ENCODE measurements around the gene FOSL1.
A peak's percentile ranks its signal among the peaks of the same experiment; 100 is the strongest.

FOSL1 gene

DNA sequence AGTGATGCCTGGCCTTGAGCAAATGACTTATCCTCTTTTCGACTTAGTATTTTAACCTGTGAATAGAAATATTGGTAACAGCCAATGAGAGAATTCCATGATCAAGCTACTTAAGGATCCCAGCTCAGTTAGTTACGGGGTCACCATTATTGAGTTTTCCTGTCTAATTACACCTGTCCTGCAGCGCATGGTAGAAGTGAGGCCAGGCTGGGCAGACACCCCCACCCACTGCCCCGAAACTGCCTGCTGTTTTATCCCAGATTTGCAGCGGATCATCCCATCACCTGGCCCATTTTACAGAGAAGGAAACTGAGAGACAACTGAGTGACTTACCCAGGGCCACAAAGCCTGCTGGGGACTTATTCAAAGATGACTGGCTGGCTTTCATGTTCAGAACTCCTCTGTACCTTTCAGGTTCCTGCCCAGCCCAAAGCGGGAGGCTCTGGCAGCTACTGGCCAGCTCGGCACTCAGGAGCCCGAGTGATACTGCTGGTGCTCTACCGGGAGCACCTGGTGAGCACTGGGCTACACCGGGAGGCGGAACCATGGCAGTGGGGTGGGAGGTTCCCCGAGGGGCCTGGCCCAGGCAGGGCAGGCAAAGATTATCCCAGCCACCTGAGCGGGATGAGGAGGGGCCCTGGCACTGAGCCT, 38.5 kb downstream of the FOSL1 start:
- no peak for DNase-seq

DNA sequence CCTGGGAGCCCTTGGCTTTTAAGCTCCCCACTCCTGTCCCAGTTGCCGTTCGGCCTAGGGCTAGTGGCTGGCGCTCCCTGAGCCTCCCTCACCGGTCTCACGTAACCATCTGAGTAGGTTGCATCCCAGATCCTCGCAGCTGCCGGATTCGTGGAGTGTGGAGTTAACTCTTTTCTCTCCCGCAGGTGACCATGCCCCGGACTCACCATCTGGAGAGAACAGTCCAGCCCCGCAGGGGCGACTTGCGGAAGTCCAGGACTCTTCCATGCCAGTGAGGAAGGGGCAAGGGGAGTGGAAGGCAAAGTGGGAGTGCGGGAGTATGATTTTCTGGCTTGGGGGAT, 39.1 kb downstream of the FOSL1 start:
- no peak for DNase-seq

DNA sequence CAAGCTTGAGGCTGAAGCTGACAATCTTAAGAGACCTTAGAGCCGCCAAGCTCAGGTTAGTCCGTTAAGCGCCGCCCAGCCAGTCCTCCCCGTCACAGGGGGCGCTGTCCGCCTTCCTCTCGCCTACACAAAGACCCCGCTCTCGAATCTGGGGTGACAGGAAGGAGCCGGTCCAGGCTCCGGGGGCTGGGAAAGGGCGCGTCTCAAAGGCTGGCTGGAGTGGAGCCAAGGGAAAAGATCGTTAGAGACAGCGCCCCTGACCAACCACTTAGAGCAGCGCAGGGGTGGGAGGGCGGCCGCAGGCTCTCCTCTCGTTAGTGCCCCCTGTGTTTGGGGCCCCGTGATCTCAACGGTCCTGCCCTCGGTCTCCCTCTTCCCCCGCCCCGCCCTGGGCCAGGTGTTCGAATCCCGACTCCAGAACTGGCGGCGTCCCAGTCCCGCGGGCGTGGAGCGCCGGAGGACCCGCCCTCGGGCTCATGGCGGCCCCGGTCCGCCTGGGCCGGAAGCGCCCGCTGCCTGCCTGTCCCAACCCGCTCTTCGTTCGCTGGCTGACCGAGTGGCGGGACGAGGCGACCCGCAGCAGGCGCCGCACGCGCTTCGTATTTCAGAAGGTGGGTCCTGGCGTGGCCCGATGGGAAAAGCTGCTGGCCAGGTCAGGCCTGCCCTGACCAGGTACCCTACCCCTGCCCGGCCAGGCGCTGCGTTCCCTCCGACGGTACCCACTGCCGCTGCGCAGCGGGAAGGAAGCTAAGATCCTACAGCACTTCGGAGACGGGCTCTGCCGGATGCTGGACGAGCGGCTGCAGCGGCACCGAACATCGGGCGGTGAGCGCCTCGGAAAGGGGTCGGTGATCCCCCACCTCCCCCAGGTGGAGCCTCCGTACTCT, 39.7 kb downstream of the FOSL1 start, which contains the start of gene MUS81:
Gene MUS81 (plus strand): TSS at position 156 of the 887 bp plus-strand sequence. CDS start 321 bp downstream, at position 477.
- peak; percentile 91 for DNase-seq

DNA sequence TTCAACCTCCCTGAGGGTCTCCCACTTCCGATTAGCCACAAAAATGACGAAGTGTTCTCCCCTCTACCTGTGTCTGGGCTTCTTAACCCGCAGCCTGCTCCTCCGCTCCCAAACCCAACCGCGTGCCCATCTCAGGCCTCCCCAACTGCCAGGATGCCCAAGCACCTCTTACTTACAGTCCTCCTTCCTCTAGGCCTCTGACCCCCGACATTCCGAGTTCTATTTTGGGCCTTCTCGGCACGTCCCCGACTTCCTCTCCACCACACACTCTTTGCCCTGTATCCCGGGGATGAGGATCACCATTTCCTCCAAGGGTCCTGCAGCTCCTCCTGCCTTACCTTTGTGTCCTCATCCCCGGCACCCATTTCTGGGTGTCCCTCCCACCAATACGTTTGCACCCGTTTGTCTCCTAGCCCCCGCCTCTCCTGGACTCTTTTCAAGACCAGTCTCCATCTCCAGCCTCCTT, 40.3 kb downstream of the FOSL1 start:
- DNase-seq = no peak

DNA sequence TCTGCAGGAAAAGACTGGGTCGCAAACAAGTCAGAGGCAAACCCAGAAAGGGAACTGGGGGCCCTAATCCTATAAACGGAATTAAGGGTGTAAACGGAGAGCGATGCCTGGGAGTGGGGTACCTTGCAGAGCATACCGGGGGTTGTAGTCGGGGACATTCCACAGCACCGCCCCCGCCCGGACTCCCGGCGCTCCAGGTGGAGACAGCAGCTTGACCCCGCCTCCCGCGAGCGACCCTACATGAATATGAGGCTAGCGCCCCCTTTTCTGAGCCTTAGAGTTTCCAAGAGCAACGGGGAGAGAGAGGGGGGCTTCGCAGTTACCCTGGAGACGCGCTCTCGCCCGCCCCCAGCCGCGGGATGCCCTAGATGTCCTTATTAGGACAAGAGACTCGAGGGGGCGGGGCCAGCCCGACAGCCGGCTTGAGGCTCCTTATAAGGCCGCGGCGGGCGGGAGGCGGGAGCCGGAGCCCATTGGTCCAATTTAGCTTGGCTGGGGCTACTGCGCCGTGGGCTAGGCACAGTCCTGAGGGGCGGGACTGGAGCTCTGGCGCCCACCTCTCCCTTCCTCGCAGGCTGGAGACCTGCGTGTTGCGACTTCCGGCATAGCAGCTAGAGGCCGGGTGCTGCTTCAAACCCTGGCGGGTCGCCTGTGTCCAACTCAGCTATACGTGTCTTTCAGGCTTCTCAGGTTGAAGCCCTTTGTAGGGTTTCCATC, 40.9 kb downstream of the FOSL1 start:
- peak; percentile 89 for DNase-seq

DNA sequence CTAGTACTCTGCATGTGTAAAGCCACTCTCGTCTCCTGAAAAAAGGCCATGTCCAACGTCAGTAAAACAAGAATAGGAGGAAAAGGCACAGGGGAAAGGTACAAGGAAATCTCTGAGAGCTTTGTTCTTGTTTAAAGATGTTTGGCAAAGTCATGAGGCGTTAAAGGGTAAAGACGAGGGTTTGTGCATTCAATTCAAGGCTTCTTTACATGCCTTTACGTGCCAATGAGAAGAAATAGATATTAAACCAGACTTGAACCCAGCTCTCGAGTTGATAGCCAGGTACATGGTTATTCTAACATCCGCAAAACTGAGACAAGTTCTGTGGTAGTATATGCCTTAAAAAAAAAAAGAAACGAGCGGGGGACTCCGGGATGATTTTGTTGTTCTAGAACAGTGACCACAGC, 41.5 kb downstream of the FOSL1 start:
- DNase-seq = no peak

DNA sequence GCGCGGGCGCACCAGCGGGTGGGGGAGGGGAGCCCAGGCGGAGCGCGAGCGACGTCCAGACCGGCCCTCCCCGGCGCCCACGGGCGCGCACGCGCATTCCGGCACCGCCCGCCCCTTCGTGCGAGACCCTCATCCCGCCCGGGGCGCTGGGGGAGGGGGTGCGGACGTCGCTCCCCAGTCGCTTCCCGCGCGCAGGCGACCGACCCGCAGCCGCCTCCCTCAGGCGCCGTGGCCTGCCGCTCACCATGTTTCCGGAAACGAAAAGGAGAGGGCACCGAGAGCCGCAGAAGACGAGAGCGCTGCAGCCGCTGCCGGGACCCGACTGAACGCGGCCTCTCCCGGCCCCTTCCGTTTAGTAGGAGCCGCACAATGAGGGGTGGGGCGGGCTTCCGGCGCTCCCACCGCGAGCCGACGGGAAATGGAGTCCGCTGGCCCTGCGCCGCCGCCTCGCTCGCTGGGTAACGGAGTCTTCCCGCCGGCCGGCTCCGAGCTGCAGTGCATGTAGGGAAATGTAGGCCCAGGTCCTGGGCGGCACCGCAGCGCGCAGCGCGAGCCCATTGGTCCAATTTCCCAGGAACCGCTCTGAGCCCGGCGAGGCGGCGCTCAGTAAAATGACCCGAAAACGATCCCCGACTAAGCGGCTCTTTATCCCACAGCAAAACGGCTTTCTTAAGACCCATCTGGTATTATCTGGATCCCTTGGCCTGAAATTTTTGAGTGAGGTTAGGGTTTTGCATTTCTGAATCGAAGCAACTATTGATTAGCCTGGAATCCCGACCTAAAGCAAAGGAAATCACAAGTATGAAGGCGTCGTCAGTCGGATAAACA, 42.1 kb downstream of the FOSL1 start, which contains the start of gene CFL1:
Gene CFL1 (minus strand): TSS at position 328 of the 828 bp plus-strand sequence. CDS start 81 bp downstream, at position 247.
- DNase-seq = peak; percentile 95

DNA sequence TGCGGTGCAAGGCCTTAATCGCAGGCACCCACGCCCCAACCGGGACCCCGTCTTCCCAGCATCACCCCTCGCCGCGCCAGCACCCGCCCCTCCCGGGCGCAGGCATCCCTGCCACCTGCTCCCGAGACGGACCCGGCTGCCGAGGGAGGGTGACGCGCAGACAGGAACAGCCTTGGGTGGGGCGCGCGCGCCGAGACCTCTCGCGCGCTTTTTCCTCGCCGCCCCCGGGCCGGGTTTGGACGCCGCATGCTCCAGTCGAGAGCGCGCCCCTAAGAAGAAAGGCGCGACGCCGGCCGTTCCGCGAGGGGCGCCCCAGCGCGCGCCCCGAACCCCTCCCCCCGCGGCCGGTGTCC, 42.7 kb downstream of the FOSL1 start:
- DNase-seq = no peak

DNA sequence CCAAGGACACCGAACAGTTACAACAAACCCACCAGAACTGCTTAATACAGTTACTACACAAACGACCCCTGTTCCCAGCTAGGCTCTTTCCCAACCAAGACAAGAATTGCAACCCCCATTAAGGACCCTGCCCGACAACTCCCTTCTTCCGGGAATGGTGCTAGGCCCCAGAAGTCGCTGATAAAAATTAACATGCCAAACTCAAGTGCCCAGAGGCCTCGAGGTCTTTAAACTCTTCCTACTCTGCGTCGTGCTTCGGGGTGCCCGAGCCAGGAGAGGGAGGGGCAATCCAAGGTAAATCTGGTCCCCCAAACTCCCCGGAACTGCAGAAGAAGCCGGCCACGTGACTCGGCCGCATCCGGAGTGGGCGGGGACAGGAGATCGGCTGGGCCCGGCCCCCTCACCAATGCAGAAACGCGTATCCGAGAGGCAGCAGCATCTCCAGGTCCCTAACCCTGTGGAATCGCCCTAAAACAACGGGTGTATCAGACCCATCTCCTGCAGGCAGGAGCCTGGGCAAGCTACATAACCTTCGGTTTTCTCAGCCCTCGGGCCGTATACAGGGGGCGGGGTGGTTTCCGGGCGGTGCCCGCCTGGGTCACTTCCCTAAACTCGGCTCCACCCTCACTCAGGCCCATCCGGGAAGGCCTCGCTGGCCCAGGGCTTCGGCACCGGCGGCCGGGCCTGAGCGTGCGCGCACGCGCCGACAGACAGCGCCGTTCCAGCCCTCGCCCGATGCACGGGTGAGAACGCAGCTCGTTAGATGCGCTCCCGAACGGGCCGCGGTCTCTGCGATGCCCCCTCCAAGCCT, 43.3 kb downstream of the FOSL1 start:
- no peak for DNase-seq

DNA sequence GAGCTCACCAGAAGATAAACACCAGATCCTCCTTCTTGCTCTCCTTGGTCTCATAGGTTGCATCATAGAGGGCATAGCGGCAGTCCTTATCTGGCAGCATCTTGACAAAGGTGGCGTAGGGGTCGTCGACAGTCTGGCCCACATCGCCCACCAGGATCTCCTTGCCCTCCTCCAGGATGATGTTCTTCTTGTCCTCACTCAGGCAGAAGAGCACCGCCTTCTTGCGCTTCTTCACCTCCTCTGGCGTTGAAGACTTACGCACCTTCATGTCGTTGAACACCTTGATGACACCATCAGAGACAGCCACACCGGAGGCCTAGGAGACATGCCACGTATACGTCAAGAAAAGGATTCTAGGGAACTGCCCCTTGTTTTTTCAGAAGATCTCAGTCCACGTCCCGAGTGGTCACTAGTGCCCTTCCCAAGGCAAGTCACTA, 44.2 kb downstream of the FOSL1 start:
- DNase-seq = no peak

DNA sequence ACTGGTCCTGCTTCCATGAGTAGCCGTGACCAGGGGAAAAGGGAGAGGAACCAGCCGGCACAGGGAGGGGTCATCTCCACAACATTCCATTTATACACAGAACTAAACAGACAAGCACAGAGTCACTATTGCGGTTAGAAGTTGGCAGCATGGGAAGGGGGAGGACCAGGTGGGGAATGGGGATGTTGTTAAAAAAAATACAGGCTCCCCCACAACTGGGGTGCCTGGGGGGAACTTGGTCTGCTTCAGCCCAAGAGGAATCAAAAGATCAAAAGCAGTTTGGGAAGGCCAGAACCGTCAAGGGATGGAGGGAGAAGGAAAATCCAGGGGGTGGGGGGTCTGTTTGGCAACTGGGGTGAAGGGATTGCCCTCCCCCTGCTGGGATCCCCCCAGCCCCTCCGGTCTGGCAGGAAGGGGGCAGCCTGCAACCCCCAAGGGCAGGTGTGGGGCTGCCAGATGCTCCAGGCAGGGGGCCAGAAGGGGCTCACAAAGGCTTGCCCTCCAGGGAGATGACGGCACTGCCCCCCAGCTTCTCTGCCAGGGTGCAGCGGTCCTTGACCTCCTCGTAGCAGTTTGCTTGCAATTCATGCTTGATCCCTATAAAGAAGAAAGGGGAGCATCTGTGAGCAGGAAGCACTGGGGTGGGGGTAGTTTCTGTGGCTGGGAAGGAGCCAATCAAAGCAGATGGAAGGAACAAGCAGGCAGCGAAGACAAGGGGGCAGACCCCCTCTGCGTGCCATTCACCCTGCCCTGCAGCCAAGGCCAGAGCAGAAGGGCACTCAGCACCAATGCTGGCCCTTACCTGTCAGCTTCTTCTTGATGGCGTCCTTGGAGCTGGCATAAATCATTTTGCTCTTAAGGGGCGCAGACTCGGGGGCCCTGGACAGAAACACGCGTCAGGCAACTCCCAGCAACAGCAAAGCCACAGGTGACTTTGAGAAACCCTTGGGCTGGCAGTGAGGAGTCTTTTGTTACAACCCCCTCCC, 45.0 kb downstream of the FOSL1 start:
- DNase-seq = no peak

DNA sequence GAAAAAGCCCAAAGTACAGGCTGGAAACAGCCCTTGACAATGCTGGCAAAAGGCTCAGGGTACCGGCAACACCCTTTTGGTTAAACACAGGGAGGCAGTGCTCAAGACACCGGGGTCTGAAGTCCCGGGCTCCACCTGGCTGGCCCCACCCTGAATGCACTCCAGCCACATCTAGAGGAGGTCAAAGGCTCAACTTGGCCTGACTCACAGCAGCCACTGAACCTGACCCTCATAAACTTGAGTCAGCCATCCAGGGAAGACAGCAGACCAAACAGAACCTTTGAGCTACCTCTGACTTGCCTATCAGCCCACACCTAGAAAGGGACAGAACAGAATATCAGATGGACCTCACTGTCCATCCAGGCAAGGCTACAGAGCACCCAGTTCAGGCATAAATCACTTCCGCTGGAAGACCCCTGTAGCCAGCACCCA, 46.0 kb downstream of the FOSL1 start:
- no peak for DNase-seq

DNA sequence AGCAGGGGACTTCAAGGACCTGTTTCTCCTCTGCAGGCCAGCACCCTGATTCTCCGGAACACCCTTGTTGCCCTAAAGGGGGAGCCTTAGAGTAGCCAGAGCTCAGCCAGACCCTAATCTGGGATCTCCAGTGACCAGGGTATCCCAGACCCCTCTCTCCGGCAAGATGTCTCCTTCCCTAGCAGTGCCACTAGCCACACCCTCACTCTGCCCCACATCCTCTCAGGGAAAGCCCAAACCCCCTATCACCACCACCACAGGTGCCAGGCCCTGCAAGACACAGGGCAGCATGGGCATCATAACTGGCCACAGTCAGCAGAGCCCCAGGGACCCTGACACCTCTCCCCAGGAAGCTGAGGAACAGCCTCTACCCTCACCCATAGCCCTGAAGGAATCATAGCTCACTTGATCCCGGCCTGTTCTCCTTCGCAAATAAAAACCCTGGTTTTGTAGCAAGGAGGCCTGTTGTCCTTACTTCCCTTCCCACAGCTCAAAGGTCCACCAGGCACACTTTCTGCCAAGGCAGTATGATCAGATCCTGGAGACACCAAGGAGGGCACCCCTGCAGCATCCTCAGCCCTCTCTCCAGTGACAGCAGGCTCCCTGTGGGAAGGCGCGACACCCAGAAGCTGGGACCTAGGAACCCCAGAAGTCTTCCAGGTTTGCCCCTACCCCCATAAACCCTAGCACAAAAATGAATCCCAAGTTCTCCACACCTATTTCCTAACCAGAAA, 46.8 kb downstream of the FOSL1 start:
- DNase-seq = no peak

DNA sequence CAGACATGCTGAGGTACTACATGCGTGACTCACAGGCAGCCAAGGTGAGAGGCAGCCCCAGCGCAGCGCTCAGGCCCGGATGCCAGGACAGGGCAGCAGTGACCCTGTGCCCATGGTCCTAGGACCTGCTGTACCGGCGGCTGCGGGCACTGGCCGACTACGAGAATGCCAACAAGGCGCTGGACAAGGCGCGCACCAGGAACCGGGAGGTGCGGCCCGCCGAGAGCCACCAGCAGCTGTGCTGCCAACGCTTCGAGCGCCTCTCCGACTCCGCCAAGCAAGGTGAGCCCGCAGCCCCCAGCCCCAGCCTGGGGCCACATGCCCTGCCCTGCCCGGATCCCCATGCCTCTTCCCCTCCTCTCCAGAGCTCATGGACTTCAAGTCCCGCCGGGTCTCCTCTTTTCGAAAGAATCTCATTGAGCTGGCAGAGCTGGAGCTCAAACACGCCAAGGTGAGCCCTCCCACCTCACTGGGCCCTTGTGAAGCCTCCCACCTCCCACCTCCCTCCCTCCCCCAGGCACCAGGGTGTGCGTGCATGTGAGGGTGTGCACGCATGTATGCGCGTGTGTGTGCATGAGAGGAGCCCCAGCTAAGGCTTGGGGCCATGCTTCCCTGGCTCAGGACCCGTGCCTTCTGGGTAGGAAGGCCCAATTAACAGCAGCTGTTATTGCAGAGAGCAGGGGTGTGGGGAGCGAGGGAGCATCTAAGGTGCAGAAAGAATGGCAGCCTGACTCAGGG, 47.5 kb downstream of the FOSL1 start:
- DNase-seq = no peak

DNA sequence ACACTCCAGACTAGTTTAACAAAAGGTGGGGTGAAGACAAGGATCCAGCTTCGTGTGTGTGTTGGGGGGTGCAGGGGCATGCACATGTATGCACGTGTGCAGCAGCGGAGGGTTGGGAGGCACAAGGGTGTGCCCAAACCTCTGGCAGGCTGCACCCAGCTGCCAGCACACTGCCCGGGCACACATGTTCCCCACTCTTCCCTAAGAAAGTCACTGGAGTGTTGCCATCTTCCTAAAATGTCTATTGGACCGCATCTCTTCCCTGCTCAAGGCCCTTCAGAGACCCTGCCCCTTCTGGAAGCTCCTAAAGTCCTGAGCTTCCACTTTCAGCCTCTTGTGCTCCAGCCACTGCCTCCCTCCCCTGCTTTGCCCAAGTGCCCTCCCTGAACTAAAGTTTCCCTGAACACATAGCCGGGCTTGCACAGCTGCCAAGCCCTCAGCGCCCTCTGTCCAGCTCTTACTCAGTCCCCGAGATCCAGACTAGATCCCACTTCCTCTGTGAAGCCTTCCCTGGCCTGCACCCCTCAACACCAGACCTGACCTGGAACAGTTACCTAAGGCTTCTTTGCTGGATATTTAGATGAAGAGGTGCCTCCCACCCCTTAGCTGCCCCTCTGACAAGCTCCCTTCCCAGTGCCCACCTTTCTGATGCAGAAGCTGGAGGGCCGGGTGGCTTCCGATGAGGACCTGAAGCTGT, 48.2 kb downstream of the FOSL1 start:
- no peak for DNase-seq

DNA sequence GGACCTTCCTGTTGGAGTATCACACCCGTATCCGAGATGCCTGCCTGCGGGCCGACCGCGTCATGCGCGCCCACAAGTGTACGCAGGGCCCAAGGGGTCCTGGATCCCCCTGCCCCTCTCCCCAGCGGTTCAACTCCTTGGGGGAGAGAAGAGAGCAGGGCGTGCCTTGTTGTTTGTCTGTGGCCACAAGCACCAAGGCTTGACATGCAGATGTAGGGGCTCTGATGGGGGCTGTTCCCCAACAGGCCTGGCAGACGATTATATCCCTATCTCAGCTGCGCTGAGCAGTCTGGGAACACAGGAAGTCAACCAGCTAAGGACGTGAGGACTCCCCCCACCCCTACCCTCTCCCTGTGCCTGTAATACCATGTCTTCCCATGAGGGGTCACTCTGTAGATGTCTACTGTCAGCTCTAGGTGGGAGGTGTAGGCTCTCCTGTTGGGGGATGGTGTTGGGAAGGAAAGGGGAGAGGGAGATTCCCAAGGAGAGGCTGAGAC, 49.1 kb downstream of the FOSL1 start:
- no peak for DNase-seq

DNA sequence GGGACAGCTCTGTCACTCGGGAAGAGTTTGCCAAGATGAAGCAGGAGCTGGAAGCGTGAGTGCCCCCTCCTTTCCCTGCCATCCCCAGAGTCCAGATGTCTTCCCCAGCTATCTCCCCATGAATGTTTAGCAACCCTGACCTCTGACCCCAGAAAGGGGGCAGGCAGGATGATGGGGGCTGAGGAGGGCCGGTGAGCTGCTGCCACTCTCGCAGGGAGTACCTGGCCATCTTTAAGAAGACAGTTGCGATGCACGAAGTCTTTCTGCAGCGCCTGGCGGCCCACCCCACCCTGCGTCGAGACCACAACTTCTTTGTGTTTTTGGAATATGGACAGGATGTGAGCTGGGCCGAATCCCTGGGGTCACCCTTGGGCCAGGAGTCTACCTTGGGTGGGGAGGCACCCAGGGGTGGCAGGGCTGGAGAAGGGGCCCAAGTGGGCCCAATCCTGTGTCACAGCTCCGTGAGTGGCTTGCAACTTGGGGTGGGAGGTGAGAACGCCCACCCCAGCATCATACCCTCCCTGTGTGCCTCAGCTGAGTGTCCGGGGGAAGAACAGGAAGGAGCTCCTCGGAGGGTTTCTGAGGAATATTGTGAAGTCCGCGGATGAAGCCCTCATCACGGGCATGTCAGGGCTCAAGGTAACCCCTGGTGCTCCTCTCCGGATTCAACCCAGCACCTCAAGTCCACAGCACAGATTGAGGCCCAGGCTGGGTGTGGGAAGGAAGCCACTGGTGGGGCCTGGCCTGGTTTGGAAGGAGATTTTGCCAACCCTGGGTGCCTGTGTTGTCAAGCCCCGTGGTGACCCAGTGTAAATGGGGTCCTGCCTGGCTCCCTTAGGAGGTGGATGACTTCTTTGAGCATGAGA, 49.7 kb downstream of the FOSL1 start:
- DNase-seq = no peak

Data from NCI-H2029 treated with DMSO at 0.1 percent for 48 hours (cell line).